DOHH2 (cell line): Measurements from ENCODE around the gene PDE6C.
A peak's percentile ranks its signal among the peaks of the same experiment; 100 is the strongest.

Experiments used
- CTCF ChIP-seq: fragments of 200-600 bp; sonication (generic); IDR thresholded peaks from one replicate; pipeline ENCODE4 v1.5.1; 2014; ENCODE audit warnings: antibody characterized with exemption, mild to moderate bottlenecking, low read depth, low read length; ENCODE audit not compliant: poor library complexity, severe bottlenecking
- EZH2phosphoT487 ChIP-seq: fragments of 200-600 bp; sonication (generic); IDR thresholded peaks from 2 replicates; pipeline ENCODE4 v1.6.1; 2017; ENCODE audit warnings: borderline replicate concordance, mild to moderate bottlenecking, antibody characterized with exemption, low read length, moderate library complexity, mixed read lengths

- TF ChIP-seq CTCF (peak; percentile 48), EZH2phosphoT487 (no peak)
Observed at GRCh38 chr10:93680412-93681047, 68.2 kb downstream of the PDE6C start.
